ENCODE results near the gene STXBP6.

DNA sequence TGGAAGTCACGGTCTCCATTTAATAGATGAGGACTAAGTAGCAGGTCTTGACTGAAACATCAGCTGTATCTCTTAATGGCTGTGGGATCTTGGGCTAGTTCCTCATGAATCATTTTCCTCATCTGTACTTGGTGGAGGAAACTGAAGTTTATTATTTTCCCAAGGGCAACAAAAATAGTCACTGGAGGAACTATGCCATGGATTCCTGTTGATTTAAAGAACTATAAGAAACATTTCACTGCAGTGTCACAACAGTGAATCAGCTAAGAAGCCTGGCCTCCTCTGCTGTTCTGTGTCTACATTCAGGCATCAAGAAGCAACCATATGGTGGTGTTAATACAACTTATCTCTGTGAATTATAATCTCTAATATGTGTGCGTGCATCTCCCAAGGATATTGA, 200.5 kb downstream of the STXBP6 start:
- TF ChIP-seq EP300 (IDR thresholded peaks at IDR 0.05) (no peak), POLR2A (IDR thresholded peaks at IDR 0.05) (no peak)
